Measurements from ENCODE around the gene TIMP4.

DNA sequence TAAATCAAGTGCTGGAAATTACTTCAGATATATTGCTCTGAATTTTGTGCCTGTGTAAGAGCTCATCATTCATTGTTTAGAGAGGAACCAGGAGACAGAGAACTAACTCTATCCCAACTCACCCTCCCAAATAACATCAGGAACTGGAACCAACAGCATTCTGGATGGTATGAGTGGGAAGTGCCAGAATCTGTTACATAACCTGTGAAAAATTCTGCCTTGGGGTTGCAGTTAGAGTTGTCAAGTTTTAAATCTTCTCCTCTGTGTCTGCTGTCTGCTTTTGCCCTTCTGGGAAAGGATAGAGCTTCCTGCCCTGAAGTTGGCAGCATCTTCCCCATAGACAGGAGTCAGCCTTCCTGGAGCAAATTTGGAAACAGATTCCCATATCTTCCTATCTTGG is 41.2 kb downstream of the TIMP4 start:
- TF ChIP-seq, protein P1, sequence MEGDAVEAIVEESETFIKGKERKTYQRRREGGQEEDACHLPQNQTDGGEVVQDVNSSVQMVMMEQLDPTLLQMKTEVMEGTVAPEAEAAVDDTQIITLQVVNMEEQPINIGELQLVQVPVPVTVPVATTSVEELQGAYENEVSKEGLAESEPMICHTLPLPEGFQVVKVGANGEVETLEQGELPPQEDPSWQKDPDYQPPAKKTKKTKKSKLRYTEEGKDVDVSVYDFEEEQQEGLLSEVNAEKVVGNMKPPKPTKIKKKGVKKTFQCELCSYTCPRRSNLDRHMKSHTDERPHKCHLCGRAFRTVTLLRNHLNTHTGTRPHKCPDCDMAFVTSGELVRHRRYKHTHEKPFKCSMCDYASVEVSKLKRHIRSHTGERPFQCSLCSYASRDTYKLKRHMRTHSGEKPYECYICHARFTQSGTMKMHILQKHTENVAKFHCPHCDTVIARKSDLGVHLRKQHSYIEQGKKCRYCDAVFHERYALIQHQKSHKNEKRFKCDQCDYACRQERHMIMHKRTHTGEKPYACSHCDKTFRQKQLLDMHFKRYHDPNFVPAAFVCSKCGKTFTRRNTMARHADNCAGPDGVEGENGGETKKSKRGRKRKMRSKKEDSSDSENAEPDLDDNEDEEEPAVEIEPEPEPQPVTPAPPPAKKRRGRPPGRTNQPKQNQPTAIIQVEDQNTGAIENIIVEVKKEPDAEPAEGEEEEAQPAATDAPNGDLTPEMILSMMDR (IDR thresholded peaks at IDR 0.05): no peak
- no peak for TF ChIP-seq EP300 (IDR thresholded peaks at IDR 0.05)
